Measurements from ENCODE around the gene CSF1R. TPM values are rescaled to one million over a fixed set of nuclear protein-coding genes. Genes with fewer than 3 reads are reported as not detected.
"Not testable (repeated sequence)": the region's sequence is repeated elsewhere in the genome, so short reads cannot be mapped to it uniquely, and the experiment has no call there.

CSF1R gene
- total RNA-seq, 1 donor: 5.2 TPM

- H3K4me1 ChIP-seq (ENCODE audit: insufficient read depth, low read length): peaks cover 52% of the 10 kb centered on the region
- H3K27me3 ChIP-seq (ENCODE audit: insufficient read depth, low read length); H3K9me3 ChIP-seq (ENCODE audit: low read depth, low read length); H3K4me3 ChIP-seq (ENCODE audit: low read length): not testable (repeated sequence)
These were observed 36.1 kb downstream of the CSF1R start for GRCh38 chr5:150050172-150050811.

GRCh38 chr5:150046031-150046430 lies 40.3 kb downstream of the CSF1R start:
- peaks cover 28% of the 10 kb centered on the region for H3K4me1 ChIP-seq (ENCODE audit: insufficient read depth, low read length)
- no peaks in the 10 kb centered on the region for H3K9me3 ChIP-seq (ENCODE audit: low read depth, low read length)
- no peaks in the 10 kb centered on the region for H3K27me3 ChIP-seq (ENCODE audit: insufficient read depth, low read length)
- no peak overlapping the region for H3K4me3 ChIP-seq (ENCODE audit: low read length)

- H3K27me3 ChIP-seq (ENCODE audit: insufficient read depth, low read length): no peaks in the 10 kb centered on the region
- H3K4me3 ChIP-seq (ENCODE audit: low read length): no peak overlapping the region
- H3K4me1 ChIP-seq (ENCODE audit: insufficient read depth, low read length): peaks cover 23% of the 10 kb centered on the region
- H3K9me3 ChIP-seq (ENCODE audit: low read depth, low read length): no peaks in the 10 kb centered on the region
These were observed 40.8 kb downstream of the CSF1R start for GRCh38 chr5:150045549-150045948.

- Histone ChIP-seq H3K4me1 (ENCODE audit: insufficient read depth, low read length) (peaks cover 22% of the 10 kb centered on the region), H3K27me3 (ENCODE audit: insufficient read depth, low read length) (no peaks in the 10 kb centered on the region), H3K4me3 (ENCODE audit: low read length) (no peak overlapping the region), H3K9me3 (ENCODE audit: low read depth, low read length) (no peaks in the 10 kb centered on the region)
These were observed 41.6 kb downstream of the CSF1R start for GRCh38 chr5:150044712-150045111.

GRCh38 chr5:150044329-150044681 lies 42.0 kb downstream of the CSF1R start:
- Histone ChIP-seq H3K9me3 (ENCODE audit: low read depth, low read length) (no peaks in the 10 kb centered on the region), H3K4me1 (ENCODE audit: insufficient read depth, low read length) (peaks cover 22% of the 10 kb centered on the region), H3K4me3 (ENCODE audit: low read length) (no peak overlapping the region), H3K27me3 (ENCODE audit: insufficient read depth, low read length) (no peaks in the 10 kb centered on the region)

GRCh38 chr5:150043657-150044328 lies 42.6 kb downstream of the CSF1R start:
- peaks cover 22% of the 10 kb centered on the region for H3K4me1 ChIP-seq (ENCODE audit: insufficient read depth, low read length)
- H3K4me3 ChIP-seq (ENCODE audit: low read length): no peak overlapping the region
- H3K27me3 ChIP-seq (ENCODE audit: insufficient read depth, low read length): no peaks in the 10 kb centered on the region
- H3K9me3 ChIP-seq (ENCODE audit: low read depth, low read length): no peaks in the 10 kb centered on the region

GRCh38 chr5:150042459-150042858 lies 43.9 kb downstream of the CSF1R start:
- H3K4me3 ChIP-seq (ENCODE audit: low read length): no peak overlapping the region
- H3K9me3 ChIP-seq (ENCODE audit: low read depth, low read length): no peaks in the 10 kb centered on the region
- no peaks in the 10 kb centered on the region for H3K27me3 ChIP-seq (ENCODE audit: insufficient read depth, low read length)
- H3K4me1 ChIP-seq (ENCODE audit: insufficient read depth, low read length): peaks cover 22% of the 10 kb centered on the region

- Histone ChIP-seq H3K27me3 (ENCODE audit: insufficient read depth, low read length) (no peaks in the 10 kb centered on the region), H3K9me3 (ENCODE audit: low read depth, low read length) (no peaks in the 10 kb centered on the region), H3K4me3 (ENCODE audit: low read length) (no peak overlapping the region), H3K4me1 (ENCODE audit: insufficient read depth, low read length) (peaks cover 4% of the 10 kb centered on the region)
These were observed 47.8 kb downstream of the CSF1R start for GRCh38 chr5:150038547-150038946.

GRCh38 chr5:150036513-150036912 lies 49.8 kb downstream of the CSF1R start:
- Histone ChIP-seq H3K4me3 (ENCODE audit: low read length) (no peak overlapping the region), H3K27me3 (ENCODE audit: insufficient read depth, low read length) (no peaks in the 10 kb centered on the region), H3K9me3 (ENCODE audit: low read depth, low read length) (no peaks in the 10 kb centered on the region), H3K4me1 (ENCODE audit: insufficient read depth, low read length) (no peaks in the 10 kb centered on the region)

GRCh38 chr5:150035139-150035895 lies 51.0 kb downstream of the CSF1R start:
- H3K4me1 ChIP-seq (ENCODE audit: insufficient read depth, low read length): no peaks in the 10 kb centered on the region

GRCh38 chr5:150034662-150035061 lies 51.7 kb downstream of the CSF1R start:
- Histone ChIP-seq H3K27me3 (ENCODE audit: insufficient read depth, low read length) (no peaks in the 10 kb centered on the region), H3K9me3 (ENCODE audit: low read depth, low read length) (no peaks in the 10 kb centered on the region), H3K4me1 (ENCODE audit: insufficient read depth, low read length) (no peaks in the 10 kb centered on the region), H3K4me3 (ENCODE audit: low read length) (no peak overlapping the region)

More at GRCh38 chr5:150035139-150035895, 51.0 kb downstream of the CSF1R start:
- Histone ChIP-seq H3K27me3 (ENCODE audit: insufficient read depth, low read length) (no peaks in the 10 kb centered on the region), H3K9me3 (ENCODE audit: low read depth, low read length) (no peaks in the 10 kb centered on the region), H3K4me3 (ENCODE audit: low read length) (no peak overlapping the region)

GRCh38 chr5:150033334-150033733 lies 53.0 kb downstream of the CSF1R start:
- no peaks in the 10 kb centered on the region for H3K4me1 ChIP-seq (ENCODE audit: insufficient read depth, low read length)
- no peaks in the 10 kb centered on the region for H3K27me3 ChIP-seq (ENCODE audit: insufficient read depth, low read length)
- no peaks in the 10 kb centered on the region for H3K9me3 ChIP-seq (ENCODE audit: low read depth, low read length)
- H3K4me3 ChIP-seq (ENCODE audit: low read length): no peak overlapping the region

- not testable (repeated sequence) for H3K4me3 ChIP-seq (ENCODE audit: low read length); H3K27me3 ChIP-seq (ENCODE audit: insufficient read depth, low read length); H3K9me3 ChIP-seq (ENCODE audit: low read depth, low read length); H3K4me1 ChIP-seq (ENCODE audit: insufficient read depth, low read length)
These were observed 58.3 kb downstream of the CSF1R start for GRCh38 chr5:150028047-150028446.

- no peaks in the 10 kb centered on the region for H3K27me3 ChIP-seq (ENCODE audit: insufficient read depth, low read length)
- no peaks in the 10 kb centered on the region for H3K4me1 ChIP-seq (ENCODE audit: insufficient read depth, low read length)
- no peaks in the 10 kb centered on the region for H3K9me3 ChIP-seq (ENCODE audit: low read depth, low read length)
These were observed 59.6 kb downstream of the CSF1R start for GRCh38 chr5:150026682-150027172.

GRCh38 chr5:150024346-150024984 lies 61.9 kb downstream of the CSF1R start:
- H3K4me3 ChIP-seq (ENCODE audit: low read length): no peak overlapping the region
- H3K9me3 ChIP-seq (ENCODE audit: low read depth, low read length): no peaks in the 10 kb centered on the region
- no peaks in the 10 kb centered on the region for H3K27me3 ChIP-seq (ENCODE audit: insufficient read depth, low read length)
- H3K4me1 ChIP-seq (ENCODE audit: insufficient read depth, low read length): no peaks in the 10 kb centered on the region

More at GRCh38 chr5:150026682-150027172, 59.6 kb downstream of the CSF1R start:
- H3K4me3 ChIP-seq (ENCODE audit: low read length): no peak overlapping the region
